ENCODE measurements around the gene CLEC4C. TPM values are rescaled to one million over a fixed set of nuclear protein-coding genes. Genes with fewer than 3 reads are reported as not detected.
"Not testable (repeated sequence)": the region's sequence is repeated elsewhere in the genome, so short reads cannot be mapped to it uniquely, and the experiment has no call there.

CLEC4C gene
- total RNA-seq, 1 experiment from 2014 or later, result not detected

GRCh38 chr12:7751394-7751793, 4.2 kb upstream of the CLEC4C start:
- Histone ChIP-seq H3K36me3 (no peaks in the 10 kb centered on the region), H3K27me3 (no peaks in the 10 kb centered on the region), H3K27ac (no peak overlapping the region), H3K4me3 (no peak overlapping the region), H3K4me1 (no peaks in the 10 kb centered on the region), H3K9me3 (replicated peaks) (no peaks in the 10 kb centered on the region)
- DNase-seq, result no peak

GRCh38 chr12:7750350-7750749, 3.2 kb upstream of the CLEC4C start:
- H3K9me3 ChIP-seq (replicated peaks), result no peaks in the 10 kb centered on the region
- no peak for DNase-seq
- H3K27me3 ChIP-seq, result no peaks in the 10 kb centered on the region
- no peak overlapping the region for H3K27ac ChIP-seq
- H3K36me3 ChIP-seq, result no peaks in the 10 kb centered on the region
- no peaks in the 10 kb centered on the region for H3K4me1 ChIP-seq
- no peak overlapping the region for H3K4me3 ChIP-seq

- Histone ChIP-seq H3K27me3 (no peaks in the 10 kb centered on the region), H3K27ac (no peak overlapping the region), H3K36me3 (no peaks in the 10 kb centered on the region), H3K4me1 (no peaks in the 10 kb centered on the region), H3K4me3 (no peak overlapping the region), H3K9me3 (replicated peaks) (no peaks in the 10 kb centered on the region)
- no peak for DNase-seq
These were observed 2.3 kb upstream of the CLEC4C start for GRCh38 chr12:7749442-7749841.

- Histone ChIP-seq H3K4me1 (no peaks in the 10 kb centered on the region), H3K27me3 (no peaks in the 10 kb centered on the region), H3K27ac (no peak overlapping the region), H3K9me3 (replicated peaks) (no peaks in the 10 kb centered on the region), H3K36me3 (no peaks in the 10 kb centered on the region), H3K4me3 (no peak overlapping the region)
- no peak for DNase-seq
These were observed 1.7 kb upstream of the CLEC4C start for GRCh38 chr12:7748852-7749251.

- no peak overlapping the region for H3K4me3 ChIP-seq
- DNase-seq, result no peak
- no peaks in the 10 kb centered on the region for H3K4me1 ChIP-seq
- H3K27ac ChIP-seq, result no peak overlapping the region
- no peaks in the 10 kb centered on the region for H3K9me3 ChIP-seq (replicated peaks)
- no peaks in the 10 kb centered on the region for H3K27me3 ChIP-seq
- no peaks in the 10 kb centered on the region for H3K36me3 ChIP-seq
These were observed 14.2 kb downstream of the CLEC4C start for GRCh38 chr12:7732993-7733392.

GRCh38 chr12:7731486-7731885, 15.7 kb downstream of the CLEC4C start:
- Histone ChIP-seq H3K4me3 (no peak overlapping the region), H3K27ac (no peak overlapping the region), H3K27me3 (no peaks in the 10 kb centered on the region), H3K4me1 (no peaks in the 10 kb centered on the region), H3K36me3 (no peaks in the 10 kb centered on the region), H3K9me3 (replicated peaks) (no peaks in the 10 kb centered on the region)
- DNase-seq, result no peak

- not testable (repeated sequence) for H3K27me3 ChIP-seq; H3K9me3 ChIP-seq (replicated peaks); H3K4me3 ChIP-seq; DNase-seq; H3K36me3 ChIP-seq; H3K27ac ChIP-seq; H3K4me1 ChIP-seq
These were observed 16.2 kb downstream of the CLEC4C start for GRCh38 chr12:7730984-7731383.

GRCh38 chr12:7729746-7730145, 17.4 kb downstream of the CLEC4C start:
- no peak overlapping the region for H3K27ac ChIP-seq
- no peaks in the 10 kb centered on the region for H3K27me3 ChIP-seq
- no peaks in the 10 kb centered on the region for H3K36me3 ChIP-seq
- H3K4me3 ChIP-seq, result no peak overlapping the region
- no peak for DNase-seq
- H3K9me3 ChIP-seq (replicated peaks), result no peaks in the 10 kb centered on the region
- H3K4me1 ChIP-seq, result no peaks in the 10 kb centered on the region

GRCh38 chr12:7723926-7724325, 23.2 kb downstream of the CLEC4C start:
- no peak overlapping the region for H3K4me3 ChIP-seq
- H3K4me1 ChIP-seq, result no peaks in the 10 kb centered on the region
- no peaks in the 10 kb centered on the region for H3K27me3 ChIP-seq
- H3K27ac ChIP-seq, result no peak overlapping the region
- no peaks in the 10 kb centered on the region for H3K36me3 ChIP-seq
- DNase-seq, result no peak
- H3K9me3 ChIP-seq (replicated peaks), result no peaks in the 10 kb centered on the region

GRCh38 chr12:7719946-7720730, 27.0 kb downstream of the CLEC4C start:
- Histone ChIP-seq H3K9me3 (replicated peaks) (no peaks in the 10 kb centered on the region), H3K4me3 (no peak overlapping the region), H3K4me1 (no peaks in the 10 kb centered on the region), H3K27ac (no peak overlapping the region), H3K36me3 (no peaks in the 10 kb centered on the region), H3K27me3 (no peaks in the 10 kb centered on the region)
- DNase-seq, result no peak

GRCh38 chr12:7716381-7716780, 30.8 kb downstream of the CLEC4C start:
- no peaks in the 10 kb centered on the region for H3K4me1 ChIP-seq
- no peak overlapping the region for H3K27ac ChIP-seq
- no peak for DNase-seq
- H3K9me3 ChIP-seq (replicated peaks), result no peaks in the 10 kb centered on the region
- H3K27me3 ChIP-seq, result no peaks in the 10 kb centered on the region
- H3K4me3 ChIP-seq, result no peak overlapping the region
- H3K36me3 ChIP-seq, result no peaks in the 10 kb centered on the region

GRCh38 chr12:7712841-7713442, 34.2 kb downstream of the CLEC4C start:
- H3K36me3 ChIP-seq, result no peaks in the 10 kb centered on the region

GRCh38 chr12:7711133-7711532, 36.0 kb downstream of the CLEC4C start, which contains the start of gene DPPA3:
Gene DPPA3, plus strand, starts transcription at chr12:7711433. Its CDS starts 138 bp downstream, at chr12:7711571.
- no peaks in the 10 kb centered on the region for H3K27me3 ChIP-seq
- H3K36me3 ChIP-seq, result no peaks in the 10 kb centered on the region
- no peaks in the 10 kb centered on the region for H3K4me1 ChIP-seq
- no peak for DNase-seq
- H3K9me3 ChIP-seq (replicated peaks), result no peaks in the 10 kb centered on the region
- no peak within 1 kb of the TSS for H3K27ac ChIP-seq
- no peak within 1 kb of the TSS for H3K4me3 ChIP-seq

More at GRCh38 chr12:7712841-7713442, 34.2 kb downstream of the CLEC4C start:
- Histone ChIP-seq H3K27ac (no peak overlapping the region), H3K4me3 (no peak overlapping the region), H3K9me3 (replicated peaks) (no peaks in the 10 kb centered on the region), H3K4me1 (no peaks in the 10 kb centered on the region), H3K27me3 (no peaks in the 10 kb centered on the region)
- no peak for DNase-seq

GRCh38 chr12:7709969-7710675, 37.1 kb downstream of the CLEC4C start:
- Histone ChIP-seq H3K9me3 (replicated peaks) (no peaks in the 10 kb centered on the region), H3K27me3 (no peaks in the 10 kb centered on the region), H3K4me1 (no peaks in the 10 kb centered on the region), H3K27ac (no peak overlapping the region), H3K4me3 (no peak overlapping the region), H3K36me3 (no peaks in the 10 kb centered on the region)
- no peak for DNase-seq

GRCh38 chr12:7705846-7706245, 41.3 kb downstream of the CLEC4C start:
- Histone ChIP-seq H3K9me3 (replicated peaks) (no peaks in the 10 kb centered on the region), H3K27ac (no peak overlapping the region), H3K36me3 (no peaks in the 10 kb centered on the region), H3K4me1 (no peaks in the 10 kb centered on the region), H3K4me3 (no peak overlapping the region), H3K27me3 (no peaks in the 10 kb centered on the region)
- no peak for DNase-seq
